ENCODE results near the gene PODXL.

DNA sequence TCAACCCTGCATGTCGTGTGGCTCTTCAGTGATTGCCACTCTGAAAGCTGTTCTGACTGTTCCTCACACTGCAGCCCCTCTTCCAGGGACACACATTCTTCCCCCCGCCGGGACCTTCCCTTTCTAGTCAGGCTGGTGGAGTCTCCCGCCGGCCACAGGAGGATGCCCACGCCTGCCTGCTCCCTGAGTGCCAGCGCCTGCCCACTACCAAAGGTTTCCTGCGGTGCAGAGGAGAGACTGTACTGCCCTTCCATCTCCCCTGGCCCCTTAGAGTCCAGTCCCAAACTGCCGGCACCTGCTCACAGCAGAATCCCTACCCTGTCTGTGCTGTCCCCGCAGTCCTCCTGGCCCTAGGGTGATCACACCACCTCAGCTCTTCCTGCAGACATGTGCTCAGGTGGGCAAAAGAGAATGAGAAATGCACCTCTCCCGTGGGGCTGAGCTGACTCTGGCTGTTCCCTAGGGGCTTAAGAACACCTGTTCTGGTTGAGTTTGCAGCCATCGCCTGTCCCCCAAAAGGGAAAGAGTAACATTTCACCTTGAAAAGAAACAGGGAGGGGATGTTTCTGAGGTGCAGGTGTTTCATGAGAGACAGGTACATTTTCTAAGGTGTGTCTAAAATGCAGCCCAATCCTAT is 1.4 kb downstream of the PODXL start:
- TF ChIP-seq, protein P1, sequence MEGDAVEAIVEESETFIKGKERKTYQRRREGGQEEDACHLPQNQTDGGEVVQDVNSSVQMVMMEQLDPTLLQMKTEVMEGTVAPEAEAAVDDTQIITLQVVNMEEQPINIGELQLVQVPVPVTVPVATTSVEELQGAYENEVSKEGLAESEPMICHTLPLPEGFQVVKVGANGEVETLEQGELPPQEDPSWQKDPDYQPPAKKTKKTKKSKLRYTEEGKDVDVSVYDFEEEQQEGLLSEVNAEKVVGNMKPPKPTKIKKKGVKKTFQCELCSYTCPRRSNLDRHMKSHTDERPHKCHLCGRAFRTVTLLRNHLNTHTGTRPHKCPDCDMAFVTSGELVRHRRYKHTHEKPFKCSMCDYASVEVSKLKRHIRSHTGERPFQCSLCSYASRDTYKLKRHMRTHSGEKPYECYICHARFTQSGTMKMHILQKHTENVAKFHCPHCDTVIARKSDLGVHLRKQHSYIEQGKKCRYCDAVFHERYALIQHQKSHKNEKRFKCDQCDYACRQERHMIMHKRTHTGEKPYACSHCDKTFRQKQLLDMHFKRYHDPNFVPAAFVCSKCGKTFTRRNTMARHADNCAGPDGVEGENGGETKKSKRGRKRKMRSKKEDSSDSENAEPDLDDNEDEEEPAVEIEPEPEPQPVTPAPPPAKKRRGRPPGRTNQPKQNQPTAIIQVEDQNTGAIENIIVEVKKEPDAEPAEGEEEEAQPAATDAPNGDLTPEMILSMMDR (IDR thresholded peaks at IDR 0.05): no peak
- no peak for TF ChIP-seq POLR2AphosphoS5 (IDR thresholded peaks at IDR 0.05)
- no peak for TF ChIP-seq POLR2A (IDR thresholded peaks at IDR 0.05)

Data from gastroesophageal sphincter (tissue), 3 donors.